Left lung (tissue), 10 donors: Measurements from ENCODE around the gene LGALS3BP. TPM values are rescaled to one million over a fixed set of nuclear protein-coding genes. Genes with fewer than 3 reads are reported as not detected.
A peak's percentile ranks its signal among the peaks of the same experiment; 100 is the strongest.

Experiments used
- ATAC-seq: fragments of 200-7000 bp; cut with Tn5 transposase; one replicate; pipeline ENCODE4 v1.9.1; 2020; ENCODE audit warnings: moderate library complexity
- DNase-seq, 4 donors: peaks; one replicate each; pipeline ENCODE4 v3.0.0-alpha.2; 2013 to 2020
- H3K27ac ChIP-seq, 2 donors: fragments of 200-600 bp; sonication (generic) in 1 of 2; one replicate each; pipeline versions ENCODE4 v1.5.0 to v1.8.0; 2020 to 2021
- H3K27me3 ChIP-seq, 2 donors: fragments of 200-600 bp; sonication (generic) in 1 of 2; one replicate each; pipeline versions ENCODE4 v1.5.0 to v1.8.0; 2020 to 2021
- H3K36me3 ChIP-seq, 2 donors: fragments of 200-600 bp; sonication (generic) in 1 of 2; one replicate each; pipeline versions ENCODE4 v1.5.0 to v1.8.0; 2020 to 2021
- H3K4me1 ChIP-seq, 2 donors: fragments of 200-600 bp; one replicate each; pipeline ENCODE4 v1.8.0; 2021
- H3K4me3 ChIP-seq, 2 donors: fragments of 200-600 bp; sonication (generic) in 1 of 2; one replicate each; pipeline versions ENCODE4 v1.5.0 to v1.8.0; 2020 to 2021; ENCODE audit warnings: mild to moderate bottlenecking in 1 of 2
- H3K9me3 ChIP-seq, 2 donors: fragments of 200-600 bp; sonication (generic) in 1 of 2; one replicate each; pipeline versions ENCODE4 v1.5.0 to v1.8.0; 2020 to 2021
- intact Hi-C, 2 donors: fragments of 100-400 bp; cut with DNase I; formaldehyde crosslinking; loops; one replicate each; pipeline versions ENCODE4 v1.11.2 to v1.14.2; 2022
- polyA plus RNA-seq, 6 donors: library from polyadenylated mRNA; unstranded; fragments of 120-200 nt; gene quantifications; one replicate each; pipeline ENCODE4 v1.2.1, GENCODE V29; 2013; ENCODE audit not compliant: insufficient read length in 6 of 6
- total RNA-seq, 2 donors: library from RNA; stranded (reverse); fragmentation: NEBNext Ultra II Directional; extraction: Animal tissue kit (Norgen Biotek cat#: 25700); gene quantifications; one replicate each; pipeline ENCODE4 v1.2.1, GENCODE V29; 2021
- TF ChIP-seq, protein P1 (sequence below), 2 donors: fragments of 200-600 bp; sonication (generic) in 1 of 2; IDR thresholded peaks; one replicate each; pipeline versions ENCODE4 v1.5.0 to v1.8.0; 2021; ENCODE audit warnings: antibody characterized with exemption in 2 of 2
- donor health status: DM: no; HTN: yes; CAD: no.
- donor health status: DM: no; HTN: no; CAD: no.

Gene LGALS3BP
- total and polyA plus RNA-seq, 8 donors, result 155 to 688 (median 183) TPM

DNA sequence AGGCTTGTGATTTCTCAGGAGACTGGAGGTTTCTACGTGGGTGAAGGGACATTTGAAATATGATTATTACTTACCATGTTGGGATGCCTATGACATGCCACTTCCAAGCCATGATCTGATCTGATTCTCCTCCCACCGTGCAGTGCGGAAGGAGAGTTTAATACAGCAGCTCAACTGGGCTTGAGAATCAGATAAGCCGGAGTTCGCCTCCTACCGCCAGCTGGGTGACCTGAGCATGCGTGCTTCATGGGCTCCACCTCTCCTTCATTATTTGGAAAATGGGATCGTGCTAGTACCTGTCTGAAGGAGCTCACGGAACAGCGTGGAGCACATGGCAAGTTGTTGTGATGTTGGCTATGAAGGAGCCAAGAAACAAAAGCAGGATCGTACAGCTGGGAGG lies 42.2 kb downstream of the LGALS3BP start:
- peaks cover 13 to 19% of the 10 kb centered on the region in 2 donors for H3K4me1 ChIP-seq

DNA sequence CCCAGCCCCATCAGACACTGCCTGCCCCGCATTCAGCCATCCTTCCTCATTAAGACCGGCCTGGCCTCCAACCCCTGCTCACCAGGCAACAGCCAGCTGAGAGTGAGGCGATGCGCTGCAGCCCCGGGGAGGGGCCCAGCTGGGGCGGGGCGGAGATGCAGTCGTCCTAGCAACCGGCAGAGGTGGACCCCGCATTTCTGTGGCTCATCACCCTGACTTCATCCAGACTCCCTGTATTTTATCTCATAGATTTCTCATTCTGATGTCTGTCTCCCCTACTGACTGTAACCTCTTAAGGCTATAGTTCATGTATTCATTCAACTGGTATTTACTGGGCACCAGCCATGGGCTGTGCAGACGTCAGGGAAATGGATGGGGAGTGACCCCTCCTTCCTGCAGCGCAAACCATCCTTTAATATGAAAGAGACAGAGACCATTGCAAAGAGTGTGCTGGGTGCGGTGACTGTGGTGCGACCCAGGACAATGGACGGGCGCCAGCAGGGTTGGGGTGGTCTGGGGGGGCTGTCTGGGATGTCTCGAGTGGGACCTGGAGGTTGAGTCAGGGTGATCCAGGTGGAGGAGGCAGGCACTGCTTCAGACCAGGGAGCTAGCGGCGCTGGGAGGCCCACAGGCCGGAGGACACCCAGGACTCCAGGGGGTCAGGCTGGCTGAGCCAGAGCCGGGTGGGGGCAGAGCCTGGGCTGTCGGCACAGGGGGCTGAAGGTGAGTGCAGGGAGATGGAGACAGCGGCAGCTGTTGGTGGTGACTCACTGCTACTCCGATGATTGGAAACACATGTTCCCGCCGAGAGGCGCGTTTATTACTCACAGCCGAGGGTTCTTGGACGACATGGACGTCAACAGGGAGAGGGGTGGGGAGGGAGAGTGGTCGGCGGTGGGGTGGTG lies 44.1 kb downstream of the LGALS3BP start:
- DNase-seq, result peak in 2 of 4 donors; percentile 69 to 74
- Histone ChIP-seq H3K9me3 (no peaks in the 10 kb centered on the region), H3K27ac (peak overlapping the region in 1 of 2 donors; percentile 87), H3K36me3 (no peaks in the 10 kb centered on the region), H3K4me3 (no peak overlapping the region), H3K4me1 (peaks cover 13 to 19% of the 10 kb centered on the region in 2 donors), H3K27me3 (no peaks in the 10 kb centered on the region)
- peak; percentile 30 for ATAC-seq
- TF ChIP-seq, protein P1, sequence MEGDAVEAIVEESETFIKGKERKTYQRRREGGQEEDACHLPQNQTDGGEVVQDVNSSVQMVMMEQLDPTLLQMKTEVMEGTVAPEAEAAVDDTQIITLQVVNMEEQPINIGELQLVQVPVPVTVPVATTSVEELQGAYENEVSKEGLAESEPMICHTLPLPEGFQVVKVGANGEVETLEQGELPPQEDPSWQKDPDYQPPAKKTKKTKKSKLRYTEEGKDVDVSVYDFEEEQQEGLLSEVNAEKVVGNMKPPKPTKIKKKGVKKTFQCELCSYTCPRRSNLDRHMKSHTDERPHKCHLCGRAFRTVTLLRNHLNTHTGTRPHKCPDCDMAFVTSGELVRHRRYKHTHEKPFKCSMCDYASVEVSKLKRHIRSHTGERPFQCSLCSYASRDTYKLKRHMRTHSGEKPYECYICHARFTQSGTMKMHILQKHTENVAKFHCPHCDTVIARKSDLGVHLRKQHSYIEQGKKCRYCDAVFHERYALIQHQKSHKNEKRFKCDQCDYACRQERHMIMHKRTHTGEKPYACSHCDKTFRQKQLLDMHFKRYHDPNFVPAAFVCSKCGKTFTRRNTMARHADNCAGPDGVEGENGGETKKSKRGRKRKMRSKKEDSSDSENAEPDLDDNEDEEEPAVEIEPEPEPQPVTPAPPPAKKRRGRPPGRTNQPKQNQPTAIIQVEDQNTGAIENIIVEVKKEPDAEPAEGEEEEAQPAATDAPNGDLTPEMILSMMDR (IDR thresholded peaks at IDR 0.05), result no peak
- intact Hi-C loops, result no loop called here

More for the DNA sequence above, 42.2 kb downstream of the LGALS3BP start:
- Histone ChIP-seq H3K27ac (no peak overlapping the region), H3K4me3 (no peak overlapping the region), H3K9me3 (no peaks in the 10 kb centered on the region), H3K27me3 (no peaks in the 10 kb centered on the region), H3K36me3 (no peaks in the 10 kb centered on the region)
- no peak for ATAC-seq
- no peak for DNase-seq
- TF ChIP-seq, protein P1 (IDR thresholded peaks at IDR 0.05), result no peak
- intact Hi-C loops, result no loop called here

DNA sequence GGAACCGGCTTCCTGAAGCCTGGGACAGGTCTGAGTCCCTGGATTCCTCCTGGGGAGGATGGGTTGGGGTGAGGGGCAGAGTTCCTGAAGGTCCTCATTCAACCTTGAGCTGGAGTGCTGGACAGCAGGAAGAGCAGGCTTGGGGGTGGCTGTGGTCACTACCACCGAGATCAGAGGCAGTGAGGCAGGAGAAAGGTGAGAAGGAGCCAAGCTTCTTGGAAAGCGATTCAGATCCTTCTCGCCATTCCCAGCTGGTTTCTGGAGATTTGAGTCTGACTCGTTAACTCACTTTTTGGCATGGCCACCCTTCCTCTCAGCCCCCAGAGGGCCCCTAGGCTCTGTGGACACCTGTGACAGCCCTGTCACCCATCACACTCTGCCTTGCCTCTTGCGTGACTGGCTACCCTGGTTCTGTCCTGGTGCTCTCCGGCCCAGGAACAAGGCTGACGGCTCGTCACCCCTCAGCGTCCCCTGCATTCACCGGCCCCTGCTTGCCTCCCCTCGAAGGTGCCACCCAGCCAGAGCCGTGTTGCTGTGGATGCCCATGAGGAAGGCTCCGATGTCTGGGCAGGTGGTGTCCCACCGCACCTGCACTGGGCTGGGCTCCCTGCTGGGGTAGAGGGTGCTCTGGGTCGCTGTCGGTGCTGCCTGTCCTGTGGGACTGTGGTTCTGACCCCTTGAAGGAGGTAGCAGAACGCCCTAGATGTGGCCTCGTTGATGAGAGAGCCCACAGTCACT lies 44.9 kb downstream of the LGALS3BP start:
- intact Hi-C loops, result no loop called here
- no peak for ATAC-seq

DNA sequence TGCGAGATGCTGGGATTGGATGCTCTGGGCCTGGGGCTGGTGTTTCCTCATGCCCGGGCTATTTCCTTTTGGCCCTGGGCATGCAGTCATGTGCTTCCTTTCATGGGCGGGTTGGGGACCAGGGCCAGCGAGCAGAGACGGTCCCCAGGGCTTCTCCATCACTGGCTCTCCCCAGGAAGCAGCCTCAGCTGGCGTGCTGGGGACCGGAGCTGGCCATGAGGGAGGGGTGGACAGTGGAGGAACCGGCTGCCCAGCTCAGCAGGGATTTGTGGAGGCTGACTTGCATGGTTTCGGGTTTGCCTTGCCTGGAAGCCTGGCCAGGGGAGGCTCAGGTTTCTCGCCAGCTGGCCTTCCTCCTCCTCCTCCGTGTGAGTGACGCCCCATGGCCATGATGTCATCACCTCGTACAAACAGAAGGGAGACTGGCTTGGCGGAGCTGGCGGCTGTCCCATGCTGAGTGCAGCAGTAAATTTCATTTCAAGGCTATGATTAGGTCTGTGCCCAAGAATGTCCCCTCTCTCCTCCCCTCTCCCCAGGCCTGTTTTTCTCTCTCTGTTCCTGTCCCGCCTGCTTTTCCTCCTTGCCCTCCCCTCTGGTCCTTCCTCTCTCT lies 45.7 kb downstream of the LGALS3BP start:
- intact Hi-C loops, result no loop called here
- TF ChIP-seq, protein P1 (IDR thresholded peaks at IDR 0.05), result no peak
- Histone ChIP-seq H3K27me3 (no peaks in the 10 kb centered on the region), H3K36me3 (no peaks in the 10 kb centered on the region), H3K27ac (peak overlapping the region; percentile 53 to 87), H3K4me3 (peak overlapping the region in 1 of 2 donors; percentile 9), H3K9me3 (no peaks in the 10 kb centered on the region), H3K4me1 (peaks cover 13 to 19% of the 10 kb centered on the region in 2 donors)
- peak; percentile 82 for ATAC-seq
- peak; percentile 90 to 96 (median 92) for DNase-seq

More for the DNA sequence above, 44.9 kb downstream of the LGALS3BP start:
- Histone ChIP-seq H3K4me1 (peaks cover 13 to 19% of the 10 kb centered on the region in 2 donors), H3K27me3 (no peaks in the 10 kb centered on the region), H3K36me3 (no peaks in the 10 kb centered on the region), H3K9me3 (no peaks in the 10 kb centered on the region), H3K4me3 (no peak overlapping the region), H3K27ac (peak overlapping the region; percentile 53 to 87)
- TF ChIP-seq, protein P1 (IDR thresholded peaks at IDR 0.05), result no peak
- DNase-seq, result no peak
